Measurements from ENCODE around the gene TSACC.
"Not testable (repeated sequence)": the region's sequence is repeated elsewhere in the genome, so short reads cannot be mapped to it uniquely, and the experiment has no call there.

The TSACC gene

GRCh38 chr1:156347331-156347730, 9.0 kb downstream of the TSACC start:
- no peak for DNase-seq

- DNase-seq = not testable (repeated sequence)
These were observed 14.2 kb downstream of the TSACC start for GRCh38 chr1:156352481-156352880.

GRCh38 chr1:156356262-156356874, 18.0 kb downstream of the TSACC start:
- no peak for DNase-seq

GRCh38 chr1:156356875-156357534, 18.7 kb downstream of the TSACC start:
- peak; percentile 85 for DNase-seq

- DNase-seq = no peak
These were observed 19.7 kb downstream of the TSACC start for GRCh38 chr1:156357977-156358376.

GRCh38 chr1:156358641-156359040, 20.3 kb downstream of the TSACC start:
- DNase-seq = no peak

- no peak for DNase-seq
These were observed 20.9 kb downstream of the TSACC start for GRCh38 chr1:156359249-156359648.

- no peak for DNase-seq
These were observed 21.6 kb downstream of the TSACC start for GRCh38 chr1:156359973-156360372.

- DNase-seq = no peak
These were observed 22.2 kb downstream of the TSACC start for GRCh38 chr1:156360534-156360933.

GRCh38 chr1:156365754-156366153, 27.4 kb downstream of the TSACC start:
- no peak for DNase-seq

GRCh38 chr1:156366378-156367166, 28.2 kb downstream of the TSACC start:
- DNase-seq = no peak

GRCh38 chr1:156367383-156368156, 29.2 kb downstream of the TSACC start:
- DNase-seq = no peak

- no peak for DNase-seq
These were observed 29.9 kb downstream of the TSACC start for GRCh38 chr1:156368157-156368658.

GRCh38 chr1:156368889-156369684, 30.8 kb downstream of the TSACC start, which contains the start of gene RHBG:
Gene RHBG (plus strand): TSS chr1:156369211. CDS start chr1:156369250, 39 bp downstream.
- no peak for DNase-seq

GRCh38 chr1:156369685-156370286, 31.5 kb downstream of the TSACC start:
- not testable (repeated sequence) for DNase-seq

GRCh38 chr1:156371553-156372264, 33.4 kb downstream of the TSACC start:
- no peak for DNase-seq

- no peak for DNase-seq
These were observed 33.9 kb downstream of the TSACC start for GRCh38 chr1:156372265-156372586.

GRCh38 chr1:156372876-156373275, 34.5 kb downstream of the TSACC start:
- no peak for DNase-seq

GRCh38 chr1:156373546-156373945, 35.2 kb downstream of the TSACC start:
- DNase-seq = no peak

GRCh38 chr1:156376146-156376545, 37.8 kb downstream of the TSACC start:
- no peak for DNase-seq
